Sigmoid colon (tissue), 7 donors: Measurements from ENCODE around the gene MAD1L1. TPM values are rescaled to one million over a fixed set of nuclear protein-coding genes. Genes with fewer than 3 reads are reported as not detected.

Experiments used
- DNase-seq: peaks from one replicate; pipeline ENCODE4 v3.0.0-alpha.2; 2019
- H3K27ac ChIP-seq, 4 donors: fragments of 200-600 bp; sonication (generic); one replicate each; pipeline ENCODE4 v1.5.1; 2016 to 2019; ENCODE audit warnings: mild to moderate bottlenecking in 1 of 4
- H3K27me3 ChIP-seq, 3 donors: fragments of 200-600 bp; sonication (generic); one replicate each; pipeline ENCODE4 v1.5.1; 2019; ENCODE audit warnings: mild to moderate bottlenecking in 1 of 3
- H3K36me3 ChIP-seq, 4 donors: fragments of 200-600 bp; sonication (generic); one replicate each; pipeline ENCODE4 v1.5.1; 2016 to 2019
- H3K4me1 ChIP-seq, 4 donors: fragments of 200-600 bp; sonication (generic); one replicate each; pipeline ENCODE4 v1.5.1; 2017 to 2019
- H3K4me3 ChIP-seq, 4 donors: fragments of 200-600 bp; sonication (generic); one replicate each; pipeline ENCODE4 v1.5.1; 2017 to 2019; ENCODE audit warnings: mild to moderate bottlenecking in 2 of 4, moderate library complexity in 1 of 4
- H3K9me3 ChIP-seq, 4 donors: fragments of 200-600 bp in 3 of 4; sonication (generic) in 3 of 4; one replicate each; pipeline versions ENCODE4 v1.5.1 to v1.6.1; 2013 to 2019
- CTCF ChIP-seq, 4 experiments: fragments of 450-650 bp in 3 of 4; fragments of 200-600 bp in 1 of 4; IDR thresholded peaks; one replicate each; pipeline ENCODE4 v1.5.1; 2016 to 2019; ENCODE audit warnings: antibody characterized with exemption in 4 of 4, mild to moderate bottlenecking in 3 of 4, moderate library complexity in 2 of 4
- EP300 ChIP-seq, 4 donors: sonication (generic); formaldehyde crosslinking; IDR thresholded peaks; one replicate each; pipeline ENCODE4 v1.6.1; 2017; ENCODE audit warnings: antibody characterized with exemption in 4 of 4
- POLR2A ChIP-seq, 2 donors: fragments of 450-650 bp; IDR thresholded peaks; one replicate each; pipeline ENCODE4 v1.6.1; 2016; ENCODE audit warnings: antibody characterized with exemption in 2 of 2, mild to moderate bottlenecking in 2 of 2, moderate library complexity in 2 of 2
- POLR2AphosphoS5 ChIP-seq, 4 donors: sonication (generic); formaldehyde crosslinking; IDR thresholded peaks; one replicate each; pipeline ENCODE4 v1.6.1; 2017; ENCODE audit warnings: antibody characterized with exemption in 4 of 4
- WGBS, 2 donors: extraction: QIAGEN DNeasy Blood & Tissue Kit; methylation state at CpG; one replicate each; pipeline ENCODE4 v1.1.7; 2013; 5-methylcytosine and 5-hydroxymethylcytosine counted together
- intact Hi-C: fragments of 100-400 bp; cut with DNase I; formaldehyde crosslinking; loops from one replicate; pipeline ENCODE4 v1.15.1; 2023
- polyA plus RNA-seq, 3 donors: library from polyadenylated mRNA; stranded (reverse); fragments of 200-250 nt; gene quantifications; one replicate each; pipeline ENCODE4 v1.2.3, GENCODE V29; 2013
- total RNA-seq, 4 donors: library from RNA; depleted of rRNA; stranded (reverse); fragments of >200 nt; gene quantifications; one replicate each; pipeline ENCODE4 v1.1.0, GENCODE V29; 2016
- donor health status: healthy with polysubstance abuse.
- donor health status: Bipolar disorder and iron deficiency.
- donor health status: healthy.

Gene MAD1L1
- total and polyA plus RNA-seq, 7 donors: 10.2 to 38.4 (median 20.6) TPM

GRCh38 chr7:1868516-1869165 is 364.1 kb downstream of the MAD1L1 start:
- Histone ChIP-seq H3K4me1 (no peaks in the 10 kb centered on the region), H3K36me3 (no peaks in the 10 kb centered on the region), H3K9me3 (no peaks in the 10 kb centered on the region), H3K4me3 (no peak overlapping the region), H3K27me3 (no peaks in the 10 kb centered on the region), H3K27ac (no peak overlapping the region)
- TF ChIP-seq CTCF (IDR thresholded peaks at IDR 0.05) (no peak), EP300 (IDR thresholded peaks at IDR 0.05) (no peak), POLR2AphosphoS5 (IDR thresholded peaks at IDR 0.05) (no peak), POLR2A (IDR thresholded peaks at IDR 0.05) (no peak)
- WGBS, 2 donors: 95 to 97% methylated on average over 36 of the region's 36 CpGs
- DNase-seq: no peak
- intact Hi-C loops: no loop called here

GRCh38 chr7:1867370-1868260 is 365.1 kb downstream of the MAD1L1 start:
- no peak overlapping the region for H3K27ac ChIP-seq
- H3K4me3 ChIP-seq: no peak overlapping the region
- TF ChIP-seq POLR2AphosphoS5 (IDR thresholded peaks at IDR 0.05) (no peak), CTCF (IDR thresholded peaks at IDR 0.05) (no peak), EP300 (IDR thresholded peaks at IDR 0.05) (no peak), POLR2A (IDR thresholded peaks at IDR 0.05) (no peak)
- H3K27me3 ChIP-seq: no peaks in the 10 kb centered on the region
- intact Hi-C loops: no loop called here
- no peak for DNase-seq
- no peaks in the 10 kb centered on the region for H3K4me1 ChIP-seq
- 93 to 95% methylated on average over 29 of the region's 29 CpGs for WGBS, 2 donors
- H3K36me3 ChIP-seq: no peaks in the 10 kb centered on the region
- no peaks in the 10 kb centered on the region for H3K9me3 ChIP-seq

- TF ChIP-seq EP300 (IDR thresholded peaks at IDR 0.05) (no peak), POLR2AphosphoS5 (IDR thresholded peaks at IDR 0.05) (no peak), CTCF (IDR thresholded peaks at IDR 0.05) (no peak), POLR2A (IDR thresholded peaks at IDR 0.05) (no peak)
- Histone ChIP-seq H3K27ac (no peak overlapping the region), H3K27me3 (no peaks in the 10 kb centered on the region), H3K4me3 (no peak overlapping the region), H3K36me3 (no peaks in the 10 kb centered on the region), H3K4me1 (no peaks in the 10 kb centered on the region), H3K9me3 (no peaks in the 10 kb centered on the region)
- WGBS, 2 donors: 91 to 95% methylated on average over 15 of the region's 15 CpGs
- intact Hi-C loops: no loop called here
- no peak for DNase-seq
These were observed 366.1 kb downstream of the MAD1L1 start for GRCh38 chr7:1866601-1867000.

- TF ChIP-seq POLR2AphosphoS5 (IDR thresholded peaks at IDR 0.05) (no peak), POLR2A (IDR thresholded peaks at IDR 0.05) (no peak), CTCF (IDR thresholded peaks at IDR 0.05) (no peak), EP300 (IDR thresholded peaks at IDR 0.05) (no peak)
- WGBS, 2 donors: 91 to 95% methylated on average over 19 of the region's 19 CpGs
- intact Hi-C loops: no loop called here
- H3K27ac ChIP-seq: no peak overlapping the region
- no peaks in the 10 kb centered on the region for H3K9me3 ChIP-seq
- H3K36me3 ChIP-seq: no peaks in the 10 kb centered on the region
- no peak for DNase-seq
- H3K27me3 ChIP-seq: no peaks in the 10 kb centered on the region
- no peak overlapping the region for H3K4me3 ChIP-seq
- H3K4me1 ChIP-seq: no peaks in the 10 kb centered on the region
These were observed 367.0 kb downstream of the MAD1L1 start for GRCh38 chr7:1865571-1866255.
